ENCODE measurements around the gene FGFR2. TPM values are rescaled to one million over a fixed set of nuclear protein-coding genes. Genes with fewer than 3 reads are reported as not detected.

The FGFR2 gene
- total RNA-seq, 1 experiment from 2014 or later: 135 TPM

- no peak overlapping the region for H2BK5ac ChIP-seq (ENCODE audit: insufficient read length, low read length)
- H3K4me1 Mint-ChIP-seq: peaks cover 3 to 4% of the 10 kb centered on the region in 2 experiments; a peak in 2 of 4 replicates
- no peak overlapping the region for H3K4me3 Mint-ChIP-seq
- H4K20me1 ChIP-seq (ENCODE audit: control insufficient read depth, insufficient read depth, insufficient read length): no peaks in the 10 kb centered on the region
- no peak for DNase-seq
- H3K9ac ChIP-seq (ENCODE audit: extremely low read depth, insufficient read length, low read length): no peak overlapping the region
- no peak overlapping the region for H3K27ac ChIP-seq (ENCODE audit: insufficient read length, low read depth, low read length)
- H3K14ac ChIP-seq (ENCODE audit: insufficient read depth, low read length): no peak overlapping the region
- no peaks in the 10 kb centered on the region for H3K23me2 ChIP-seq (ENCODE audit: insufficient read length, low read depth, low read length, poor library complexity, severe bottlenecking)
- no peak overlapping the region for H2BK120ac ChIP-seq (ENCODE audit: low read depth, low read length, poor library complexity, severe bottlenecking)
- WGBS (ENCODE audit: extremely low coverage, insufficient read length, low lambda C conversion rate): no CpG with 5 or more reads among the region's 6 CpGs
- H3K18ac ChIP-seq (ENCODE audit: insufficient read length, low read depth, low read length): no peak overlapping the region
- H3K4me1 ChIP-seq (ENCODE audit: insufficient read depth, low read length): no peaks in the 10 kb centered on the region
- H3K79me1 ChIP-seq (ENCODE audit: insufficient read depth, low read depth, low read length, poor library complexity, severe bottlenecking): no peaks in the 10 kb centered on the region
- H3K36me3 Mint-ChIP-seq (ENCODE audit: insufficient read depth in 1 of 3, low read depth in 3 of 3): no peaks in the 10 kb centered on the region
- no peak for TF ChIP-seq CTCF (conservative IDR thresholded peaks at IDR 0.05)
- H4K91ac ChIP-seq (ENCODE audit: insufficient read length, low read depth, low read length): no peak overlapping the region
- no peaks in the 10 kb centered on the region for H3K79me2 ChIP-seq (ENCODE audit: insufficient read depth, low read length)
- H3K27me3 Mint-ChIP-seq (ENCODE audit: low read depth): no peaks in the 10 kb centered on the region
- no peak overlapping the region for H2BK15ac ChIP-seq (ENCODE audit: low read depth, low read length)
- H4K5ac ChIP-seq (ENCODE audit: insufficient read length, low read depth, low read length): no peak overlapping the region
- H3K9me3 Mint-ChIP-seq: no peaks in the 10 kb centered on the region
- no peak overlapping the region for H2BK20ac ChIP-seq (ENCODE audit: low read depth, low read length, poor library complexity, severe bottlenecking)
- H2AK5ac ChIP-seq (ENCODE audit: insufficient read length, low read length): no peak overlapping the region
- H3K23ac ChIP-seq (ENCODE audit: insufficient read length, low read depth, low read length): no peak overlapping the region
- H2AFZ ChIP-seq (ENCODE audit: low read length): no peak overlapping the region
- H3K56ac ChIP-seq (ENCODE audit: insufficient read length, low read depth, low read length): no peak overlapping the region
- H3K4ac ChIP-seq (ENCODE audit: low read depth, low read length): no peak overlapping the region
- H3K9me3 ChIP-seq (ENCODE audit: control insufficient read depth, low read depth, low read length): no peaks in the 10 kb centered on the region
- H2BK12ac ChIP-seq (ENCODE audit: insufficient read length, low read depth, low read length): no peak overlapping the region
- H3T11ph ChIP-seq (ENCODE audit: low read length): no peak overlapping the region
- no peak overlapping the region for H3K4me2 ChIP-seq (ENCODE audit: insufficient read depth, insufficient read length, low read length)
- no peak overlapping the region for H3K27ac Mint-ChIP-seq
- H3K27me3 ChIP-seq (ENCODE audit: insufficient read depth, low read length): no peaks in the 10 kb centered on the region
- no peak overlapping the region for H4K8ac ChIP-seq (replicated peaks; ENCODE audit: insufficient read length, low read depth, low read length)
These were observed 148.0 kb downstream of the FGFR2 start for GRCh38 chr10:121450247-121450646.

Measured in H9 (cell line).